K562 (cell line): Measurements from ENCODE around the gene TFAM. TPM values are rescaled to one million over a fixed set of nuclear protein-coding genes. Genes with fewer than 3 reads are reported as not detected.

Experiments
- ATAC-seq: fragments of 200-7000 bp; cut with Tn5 transposase; 3 replicates; pipeline ENCODE4 v1.9.1; 2020; ENCODE audit warnings: moderate library complexity
- BruUV-seq: library from RNA; stranded (reverse); fragments of 400-500 nt; replicated peaks from 2 replicates; lab custom pipeline; 2021; lab: Mats Ljungman, UMichigan
- CTCF ChIA-PET: fragments of 300-600 bp; formaldehyde crosslinking; extraction: SDS; loops from one replicate; lab custom pipeline; 2021; ENCODE audit warnings: low intra/inter-chr PET ratio; lab: Yijun Ruan, JAX
- POLR2A ChIA-PET: fragments of 300-600, 350-650 bp; sonication (Branson Sonifier 250); formaldehyde crosslinking; extraction: SDS; loops from one replicate; lab custom pipeline; 2021; ENCODE audit warnings: antibody characterized with exemption, inconsistent platforms; lab: Yijun Ruan, JAX
- DNase-seq, 4 experiments: peaks; one replicate each; pipeline versions ENCODE4 v3.0.0 to v3.0.0-alpha.2; 2011 to 2018; ENCODE audit warnings: low spot score in 3 of 4, mixed read lengths in 3 of 4; ENCODE audit errors: extremely low read depth in 1 of 4
- FAIRE-seq: peaks from 2 replicates; lab custom pipeline; 2011; peaks lifted over from hg19 to GRCh38; lab: Jason Lieb, UNC
- H2AFZ ChIP-seq: 2 replicates; pipeline ENCODE4 v1.6.0; 2011; ENCODE audit warnings: low read depth, low read length, control low read depth, inconsistent platforms
- H3K27ac ChIP-seq: fragments of 200-600 bp; 3 replicates; pipeline ENCODE4 v1.8.0; 2011; ENCODE audit warnings: low read depth, mild to moderate bottlenecking, control low read depth, inconsistent platforms, low read length, moderate library complexity, mixed read lengths; ENCODE audit errors: extremely low read depth
- H3K27me3 ChIP-seq, 2 experiments: fragments of 300-600 bp in 1 of 2; 2 replicates in 1 of 2; 3 replicates in 1 of 2; pipeline versions ENCODE4 v1.6.0 to v1.8.0; 2011; ENCODE audit warnings: inconsistent platforms in 2 of 2, low read length in 2 of 2, mild to moderate bottlenecking in 1 of 2, mixed read lengths in 1 of 2, moderate library complexity in 1 of 2; ENCODE audit not compliant: control insufficient read depth in 2 of 2, insufficient read depth in 2 of 2
- H3K36me3 ChIP-seq: fragments of 300-600 bp; 3 replicates; pipeline ENCODE4 v1.8.0; 2011; ENCODE audit warnings: mild to moderate bottlenecking, low read length, inconsistent platforms; ENCODE audit not compliant: control insufficient read depth, insufficient read depth
- H3K4me1 ChIP-seq, 2 experiments: fragments of 200-600 bp in 1 of 2; replicated peaks in 1 of 2; 2 replicates in 1 of 2; 3 replicates in 1 of 2; pipeline versions ENCODE4 v1.5.1 to v1.8.0; 2011; ENCODE audit warnings: inconsistent platforms in 2 of 2, low read length in 2 of 2, mild to moderate bottlenecking in 1 of 2, mixed read lengths in 1 of 2, moderate library complexity in 1 of 2; ENCODE audit not compliant: control insufficient read depth in 2 of 2, insufficient read depth in 2 of 2
- H3K4me2 ChIP-seq: 2 replicates; pipeline ENCODE4 v1.6.1; 2011; ENCODE audit warnings: low read length, control low read depth, inconsistent platforms, mixed read lengths; ENCODE audit not compliant: insufficient read depth
- H3K4me3 ChIP-seq: fragments of 200-600 bp; sonication (generic), shearing (Covaris generic); 2 replicates; pipeline ENCODE4 v1.5.1; 2016; ENCODE audit warnings: control low read depth, inconsistent platforms
- H3K79me2 ChIP-seq: fragments of 200-600 bp; 3 replicates; pipeline ENCODE4 v1.8.0; 2011; ENCODE audit warnings: low read length, inconsistent platforms; ENCODE audit not compliant: control insufficient read depth, insufficient read depth
- H3K9ac ChIP-seq, 2 experiments: 2 replicates each; pipeline versions ENCODE4 v1.6.0 to v1.6.1; 2011; ENCODE audit warnings: low read depth in 2 of 2, low read length in 2 of 2, control low read depth in 1 of 2, inconsistent platforms in 1 of 2, mild to moderate bottlenecking in 1 of 2, mixed read lengths in 1 of 2; ENCODE audit not compliant: insufficient read depth in 1 of 2
- H3K9me1 ChIP-seq: one replicate; pipeline ENCODE4 v1.6.0; 2011; ENCODE audit warnings: inconsistent platforms, mild to moderate bottlenecking, low read length, moderate library complexity; ENCODE audit not compliant: control insufficient read depth, insufficient read depth
- H3K9me3 ChIP-seq: replicated peaks from 2 replicates; pipeline ENCODE4 v1.5.1; 2011; ENCODE audit warnings: low read depth, low read length, inconsistent platforms; ENCODE audit not compliant: control insufficient read depth, insufficient read depth
- H4K20me1 ChIP-seq: replicated peaks from 2 replicates; pipeline ENCODE4 v1.6.1; 2011; ENCODE audit warnings: low read length, inconsistent platforms, mixed read lengths; ENCODE audit not compliant: control insufficient read depth, insufficient read depth
- BCOR ChIP-seq: fragments of 450-650 bp; IDR thresholded peaks from 2 replicates; pipeline ENCODE4 v1.6.1; 2016
- C11orf30 ChIP-seq: fragments of 450-650 bp; IDR thresholded peaks from 2 replicates; pipeline ENCODE4 v1.6.1; 2016; ENCODE audit warnings: low read depth, mild to moderate bottlenecking
- MAFF ChIP-seq: IDR thresholded peaks from 2 replicates; pipeline ENCODE4 v1.6.1; 2012; ENCODE audit warnings: low read length, improper control_type of control experiment
- MAFG ChIP-seq: fragments of 450-650 bp; conservative IDR thresholded peaks from 2 replicates; pipeline ENCODE4 v1.6.1; 2016; ENCODE audit warnings: missing genetic modification characterization, missing compliant biosample characterization
- MAFK ChIP-seq: IDR thresholded peaks from 2 replicates; pipeline ENCODE4 v1.6.1; 2011; ENCODE audit warnings: low read length, improper control_type of control experiment
- SIN3A ChIP-seq, 2 experiments: fragments of 150-350 bp in 1 of 2; IDR thresholded peaks; 2 replicates each; pipeline ENCODE4 v1.6.1; 2011 to 2016; ENCODE audit warnings: borderline replicate concordance in 2 of 2, low read depth in 2 of 2, low read length in 2 of 2, mild to moderate bottlenecking in 2 of 2, moderate library complexity in 2 of 2; ENCODE audit not compliant: control insufficient read depth in 1 of 2
- SRSF9 ChIP-seq: fragments of 200-400 bp; formaldehyde crosslinking; IDR thresholded peaks from 2 replicates; pipeline ENCODE4 v1.6.1; 2017; ENCODE audit warnings: low read depth, low read length, borderline replicate concordance
- USF2 ChIP-seq: sonication (generic); formaldehyde crosslinking; IDR thresholded peaks from 2 replicates; pipeline ENCODE4 v1.5.0; 2020; ENCODE audit warnings: missing genetic modification reagents
- ZNF316 ChIP-seq: fragments of 450-650 bp; IDR thresholded peaks from 2 replicates; pipeline ENCODE4 v1.6.1; 2016
- ZNF655 ChIP-seq: fragments of 250-450 bp; sonication (Bioruptor Pico); IDR thresholded peaks from 2 replicates; pipeline ENCODE4 v1.5.0; 2021
- ZNF79 ChIP-seq: fragments of 250-450 bp; sonication (Bioruptor Pico); IDR thresholded peaks from 2 replicates; pipeline ENCODE4 v1.4.0; 2020; ENCODE audit warnings: low read depth, mild to moderate bottlenecking, moderate library complexity
- WGBS: fragments of 100-300 bp; shearing (Covaris generic); methylation state at CpG from one replicate; pipeline ENCODE4 v1.1.6; 2016; ENCODE audit warnings: low coverage, mixed read lengths; ENCODE audit not compliant: insufficient coverage; ENCODE audit errors: missing lambda C conversion rate; 5-methylcytosine and 5-hydroxymethylcytosine counted together
- in situ Hi-C: fragments of 300-500 bp; cut with MboI; formaldehyde crosslinking; loops from 4 replicates; pipeline ENCODE4 v1.15.0; 2018; ENCODE audit warnings: inconsistent platforms, mixed read lengths
- intact Hi-C: fragments of 100-400 bp; cut with micrococcal nuclease; formaldehyde crosslinking; loops from 2 replicates; pipeline ENCODE4 v1.14.2; 2022
- polyA plus RNA-seq, 8 experiments: library from polyadenylated mRNA; depleted of rRNA in 4 of 8; stranded (reverse) in 5 of 8; unstranded in 3 of 8; fragments of >200 nt; fragmentation: Nextera tagmentation in 2 of 8; fragmentation: Illumina TruSeq in 1 of 8; extraction: Ambion mirVana in 2 of 8; extraction: Trizol in 1 of 8; gene quantifications; 2 replicates each; pipeline versions ENCODE4 v1.2.1 to v1.2.3, GENCODE V29; 2011 to 2014; ENCODE audit warnings: inconsistent platforms in 1 of 8, missing spikeins in 1 of 8
- total RNA-seq, 7 experiments: library from RNA; depleted of rRNA in 6 of 7; stranded (reverse); fragments of >200 nt in 6 of 7; fragmentation: Illumina TruSeq in 2 of 7; extraction: Trizol in 2 of 7; gene quantifications; 2 replicates each; pipeline versions ENCODE4 v1.2.1 to v1.2.3, GENCODE V29; 2011 to 2021; ENCODE audit warnings: low replicate concordance in 1 of 7

TFAM gene
- total and polyA plus RNA-seq, 9 of the 15 experiments (the other 6 are each of a cell fraction or from before 2014, with no cell fraction given): 74.3 to 227 (median 155) TPM

- 32% methylated on average over 1 of the region's 1 CpG for WGBS
- H3K79me2 ChIP-seq: peaks cover 26% of the 10 kb centered on the region
- no peaks in the 10 kb centered on the region for H4K20me1 ChIP-seq
- no peak overlapping the region for H3K27ac ChIP-seq
- H3K4me2 ChIP-seq: no peak overlapping the region
- no peaks in the 10 kb centered on the region for H3K9me1 ChIP-seq
- DNase-seq (no peak), ATAC-seq (no peak), FAIRE-seq (no peak)
- in situ Hi-C loops: no loop called here
- H3K36me3 ChIP-seq: no peaks in the 10 kb centered on the region; the same call in 2 of the 3 replicates
- no peak overlapping the region for H3K9ac ChIP-seq
- H3K27me3 ChIP-seq: no peaks in the 10 kb centered on the region
- POLR2A ChIA-PET: interaction anchor here (0.7 to 2.0 kb wide), 4 partner anchors 11 to 27 kb away, joined by 3 to 9 read pairs (median 4); partner anchors contain the start of gene UBE2D1
- H3K4me1 ChIP-seq: peaks cover 0 to 5% of the 10 kb centered on the region in 2 experiments; a peak in 2 of 5 replicates
- CTCF ChIA-PET: no interaction called here
- H2AFZ ChIP-seq: no peak overlapping the region
- no TSS peak for BruUV-seq
- no peaks in the 10 kb centered on the region for H3K9me3 ChIP-seq
- peak; percentile 85 for TF ChIP-seq MAFK
- TF ChIP-seq ZNF655 (CRISPR knock-in tag): no peak
- TF ChIP-seq SIN3A (IDR thresholded peaks at IDR 0.05; ENCODE audit: borderline replicate concordance in 2 of 2, control insufficient read depth in 1 of 2, low read depth in 2 of 2, low read length in 2 of 2): no peak
- TF ChIP-seq C11orf30: peak; percentile 79
- TF ChIP-seq ZNF79 (CRISPR knock-in tag): no peak
- TF ChIP-seq SRSF9: no peak
- peak; percentile 83 for TF ChIP-seq MAFF
- TF ChIP-seq ZNF316: peak; percentile 89
- no peak for TF ChIP-seq USF2 (CRISPR knock-in tag)
- no peak for TF ChIP-seq BCOR
- peak; percentile 60 for TF ChIP-seq MAFG (tag)
- no peak overlapping the region for H3K4me3 ChIP-seq
- intact Hi-C loops: no loop called here
Measured at GRCh38 chr10:58347967-58348366, 37.2 kb upstream of the TFAM start.
